NCI-H510A treated with DMSO at 0.1 percent for 48 hours (cell line): ENCODE measurements around the gene ZBED2.
"Not testable (repeated sequence)": the region's sequence is repeated elsewhere in the genome, so short reads cannot be mapped to it uniquely, and the experiment has no call there.

Experiments
- DNase-seq: peaks from one replicate; lab custom pipeline; 2025; lab: John Stamatoyannopoulos, UW

Gene ZBED2

GRCh38 chr3:111595232-111595631 is at the start of gene ZBED2:
TSS of gene ZBED2 (minus strand) at chr3:111595346. CDS start at chr3:111594201, 1,145 bp downstream.
- no peak for DNase-seq

DNA sequence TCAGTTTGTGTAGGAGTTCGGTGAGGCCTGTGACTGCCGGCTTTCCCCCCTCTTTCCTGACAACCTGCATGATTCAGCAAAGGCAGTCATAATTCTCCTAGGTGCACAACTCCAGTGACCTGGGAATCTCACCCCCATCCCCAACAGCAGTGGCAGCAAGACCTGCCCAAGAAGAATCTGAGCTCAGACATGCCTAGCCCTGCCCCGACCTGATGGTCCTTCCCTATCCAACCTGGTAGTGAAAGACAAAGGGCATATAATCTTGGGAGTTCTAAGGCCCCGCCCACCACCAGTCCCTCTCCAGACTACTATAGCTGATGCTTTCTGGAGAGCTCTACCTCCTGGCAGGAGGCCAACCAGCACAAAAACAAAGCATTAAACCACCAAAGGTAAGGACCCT is 44.2 kb upstream of the ZBED2 start:
- DNase-seq = no peak

- DNase-seq = no peak
Observed at GRCh38 chr3:111636366-111636885, 41.3 kb upstream of the ZBED2 start.

DNA sequence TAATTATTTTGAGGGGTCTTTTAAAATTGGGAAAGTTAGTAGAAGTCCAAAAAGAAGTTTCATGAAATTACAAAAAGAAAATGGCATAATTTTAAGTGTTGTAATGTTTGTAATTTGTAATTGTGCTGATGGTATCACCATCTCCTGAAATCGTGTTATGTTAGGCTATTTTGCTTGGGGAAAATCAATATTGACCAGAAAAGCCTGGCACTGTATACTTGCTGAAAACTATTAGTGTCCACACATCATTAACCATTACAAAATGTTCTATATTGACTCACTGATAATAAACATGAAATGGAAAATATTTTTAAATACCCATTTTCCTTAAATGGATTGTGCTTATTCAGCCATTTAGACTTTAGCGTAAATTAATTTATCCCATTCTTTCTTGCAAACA is 40.3 kb upstream of the ZBED2 start:
- no peak for DNase-seq

GRCh38 chr3:111630638-111631037 is 35.5 kb upstream of the ZBED2 start:
- not testable (repeated sequence) for DNase-seq

GRCh38 chr3:111629018-111629417 is 33.9 kb upstream of the ZBED2 start:
- not testable (repeated sequence) for DNase-seq

GRCh38 chr3:111627092-111627491 is 31.9 kb upstream of the ZBED2 start:
- no peak for DNase-seq

DNA sequence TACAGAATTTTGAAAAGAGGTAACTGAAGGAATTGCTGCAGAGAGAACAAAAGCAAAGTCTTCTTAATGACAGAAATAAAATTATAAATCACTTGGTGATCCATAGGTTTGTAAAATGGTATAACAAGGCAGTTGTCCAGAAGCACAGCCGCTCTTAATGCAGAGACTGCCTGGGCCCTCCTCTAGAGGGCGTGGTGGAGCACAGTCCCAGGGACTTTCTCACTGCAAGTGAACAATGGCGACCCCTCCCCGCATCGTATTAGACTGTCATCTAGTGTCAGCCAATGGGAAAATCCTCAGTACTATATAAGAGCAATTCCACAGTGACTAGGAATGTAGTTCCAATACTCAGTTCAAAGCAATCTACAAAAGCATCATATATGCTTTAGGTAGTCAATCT is 26.4 kb upstream of the ZBED2 start:
- no peak for DNase-seq

DNA sequence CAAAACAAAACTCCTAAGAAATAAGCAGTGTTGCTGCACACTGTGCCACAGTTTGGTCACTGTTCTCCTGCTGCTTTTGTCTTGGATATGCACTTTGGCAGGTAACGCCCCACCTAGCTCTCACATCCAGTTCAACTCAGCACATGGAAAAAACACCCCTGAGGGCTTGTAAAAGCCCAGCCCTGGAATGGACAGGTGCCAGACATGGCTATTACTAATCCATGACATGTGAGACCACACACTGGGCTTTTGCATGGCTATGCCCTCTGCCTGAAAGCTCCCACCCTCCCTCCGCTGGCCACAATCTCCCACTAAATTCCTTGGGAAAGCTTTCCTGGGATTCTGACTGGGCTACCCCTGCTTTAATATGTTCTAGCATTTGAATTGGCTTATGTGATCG is 24.7 kb upstream of the ZBED2 start:
- no peak for DNase-seq

GRCh38 chr3:111618945-111619344 is 23.8 kb upstream of the ZBED2 start:
- DNase-seq = no peak

DNA sequence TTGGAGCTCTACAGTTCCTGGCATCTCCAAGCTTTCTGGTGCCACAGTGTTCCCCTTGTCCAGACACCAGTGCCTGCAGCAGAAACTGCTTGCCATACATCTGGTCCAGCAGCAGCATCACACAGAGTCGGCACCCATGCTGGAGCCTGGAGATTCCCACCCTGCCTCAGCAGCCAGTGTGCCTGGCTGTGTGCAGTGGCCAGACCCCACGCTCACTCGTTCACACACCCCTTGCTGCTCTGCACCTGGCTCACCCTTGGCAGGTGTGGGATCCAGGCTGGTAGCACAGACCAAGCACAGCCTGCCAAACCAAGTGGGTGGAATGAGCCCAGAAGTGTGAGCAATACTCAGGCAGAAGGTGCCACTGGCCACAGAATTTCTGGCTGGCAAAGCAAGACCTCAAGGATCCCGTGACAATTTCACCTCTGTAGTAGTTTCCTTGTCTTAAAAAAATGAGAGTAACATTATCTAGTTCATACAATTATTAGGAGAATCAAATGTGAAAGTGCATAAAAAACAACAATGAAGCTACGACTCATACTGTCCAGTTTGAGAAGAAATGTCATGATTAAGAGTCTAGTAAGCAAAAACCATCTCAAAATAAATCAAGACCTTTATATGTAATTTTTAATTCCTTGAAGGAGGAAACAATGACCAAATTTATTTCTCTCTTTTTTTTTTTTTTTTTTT is 22.9 kb upstream of the ZBED2 start:
- DNase-seq = no peak

DNA sequence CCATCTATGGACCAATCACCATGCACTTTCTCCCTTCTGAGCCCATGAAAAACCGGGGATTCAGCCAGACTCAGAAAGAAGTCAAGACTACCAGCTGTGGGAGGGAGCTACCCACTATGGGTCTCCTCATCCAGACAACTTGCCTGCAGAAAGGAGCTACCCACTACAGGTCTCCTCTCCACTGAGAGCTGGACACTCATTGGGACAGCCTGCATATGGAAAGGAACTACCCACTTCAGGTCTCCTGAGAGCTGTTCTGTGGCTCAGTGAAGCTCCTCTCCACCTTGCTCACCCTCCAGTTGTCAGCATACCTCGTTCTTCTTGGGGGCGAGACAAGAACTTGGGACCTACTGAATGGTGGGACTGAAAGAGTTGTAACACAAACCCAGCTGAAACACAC is 22.3 kb upstream of the ZBED2 start:
- DNase-seq = no peak

GRCh38 chr3:111616417-111617105 is 21.4 kb upstream of the ZBED2 start:
- no peak for DNase-seq

DNA sequence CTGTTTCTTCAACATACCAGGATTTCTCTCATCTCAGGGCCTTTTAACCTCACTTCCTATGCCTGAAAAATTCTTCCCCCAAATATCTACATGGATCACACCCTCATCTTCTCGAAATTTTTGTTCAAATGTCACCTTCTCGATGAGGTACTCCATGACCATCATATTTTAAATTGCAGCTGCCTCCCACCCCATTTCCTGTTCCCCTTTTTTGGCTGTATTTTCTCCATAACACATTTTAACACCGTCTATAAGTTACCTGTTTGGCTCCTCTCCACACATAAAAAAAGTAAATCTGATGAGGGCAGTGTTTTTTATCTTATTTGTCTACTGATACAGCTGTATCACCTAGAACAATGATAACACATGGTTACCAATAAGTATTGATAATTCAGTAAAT is 20.7 kb upstream of the ZBED2 start:
- DNase-seq = no peak

DNA sequence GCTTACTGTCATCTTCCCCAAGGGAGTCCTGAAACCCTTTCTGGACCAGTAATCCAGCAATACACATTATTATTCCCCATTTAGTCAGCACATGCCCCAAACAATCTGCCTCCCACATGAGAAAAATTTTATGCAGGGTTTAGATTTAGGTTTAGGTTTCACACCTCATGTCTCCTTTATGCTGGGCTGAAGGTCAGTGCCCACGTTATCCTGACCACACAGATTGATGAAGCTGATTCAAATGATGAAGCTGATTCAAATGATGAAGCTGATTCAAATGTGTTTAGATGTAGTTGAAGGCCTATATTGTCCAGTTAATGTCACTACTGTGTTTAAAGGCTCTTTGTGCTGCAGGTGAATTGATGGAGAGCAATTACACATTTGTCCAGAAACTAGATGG is 18.1 kb upstream of the ZBED2 start:
- DNase-seq = no peak

DNA sequence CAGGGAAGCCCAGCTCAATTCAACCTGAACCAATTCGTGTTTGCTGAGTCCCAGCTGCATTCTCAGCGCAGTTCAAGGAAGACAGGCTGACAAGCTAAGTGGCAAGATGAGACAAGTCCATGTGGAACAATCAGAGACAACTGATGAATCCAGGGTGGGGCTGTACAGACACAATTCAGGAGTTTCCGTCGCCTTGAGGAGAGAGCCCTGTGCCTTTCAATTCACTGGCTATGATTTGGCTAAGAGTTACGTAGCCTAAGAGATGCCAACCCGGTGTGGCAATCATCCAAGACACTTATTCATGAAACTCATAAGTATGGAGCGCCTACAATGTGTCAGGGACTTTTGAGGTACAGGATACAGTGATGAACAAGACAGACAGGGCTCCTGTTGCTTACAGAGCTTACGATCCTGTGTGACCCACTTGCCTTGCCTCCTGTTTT is 15.5 kb upstream of the ZBED2 start:
- no peak for DNase-seq

DNA sequence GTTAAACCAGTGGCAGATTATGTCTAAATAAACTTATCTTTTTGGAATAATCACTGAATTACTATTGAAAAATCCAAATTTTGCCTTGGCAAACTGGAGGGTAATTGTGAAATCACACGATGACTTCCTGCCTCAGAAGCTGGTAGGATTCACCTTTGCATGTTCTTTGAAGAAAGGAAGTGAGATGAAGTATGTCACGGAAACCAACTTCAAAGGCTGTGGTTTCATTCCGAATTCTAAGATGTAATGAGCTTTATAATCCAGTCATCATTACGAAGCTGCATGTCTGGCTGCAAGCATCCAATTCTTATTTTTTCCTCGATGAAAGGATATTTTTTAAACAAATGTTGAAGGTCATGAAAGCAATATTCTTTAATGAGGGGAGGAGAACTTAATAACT is 15.0 kb upstream of the ZBED2 start:
- DNase-seq = no peak

DNA sequence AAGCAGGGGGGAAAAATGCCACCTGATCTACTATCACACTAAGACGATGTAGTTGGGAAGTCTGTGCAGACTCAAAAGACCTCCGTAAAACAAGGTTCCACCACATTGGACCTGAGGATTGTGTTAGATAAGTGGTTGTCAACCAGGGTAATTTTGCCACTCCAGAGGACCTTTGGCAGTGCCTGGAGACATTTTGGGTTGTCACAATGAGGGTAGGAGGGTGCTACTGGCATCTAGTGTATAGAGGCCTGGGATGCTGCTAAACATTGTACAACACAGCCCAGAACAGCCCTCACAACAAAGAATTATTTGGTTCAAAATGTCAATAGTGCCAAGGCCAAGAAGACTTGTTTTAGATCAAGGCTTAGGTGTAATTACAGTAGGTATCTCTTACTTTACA is 14.6 kb upstream of the ZBED2 start:
- no peak for DNase-seq

GRCh38 chr3:111608383-111608782 is 13.2 kb upstream of the ZBED2 start:
- no peak for DNase-seq

- DNase-seq = no peak
Observed at GRCh38 chr3:111607240-111607920, 12.2 kb upstream of the ZBED2 start.

DNA sequence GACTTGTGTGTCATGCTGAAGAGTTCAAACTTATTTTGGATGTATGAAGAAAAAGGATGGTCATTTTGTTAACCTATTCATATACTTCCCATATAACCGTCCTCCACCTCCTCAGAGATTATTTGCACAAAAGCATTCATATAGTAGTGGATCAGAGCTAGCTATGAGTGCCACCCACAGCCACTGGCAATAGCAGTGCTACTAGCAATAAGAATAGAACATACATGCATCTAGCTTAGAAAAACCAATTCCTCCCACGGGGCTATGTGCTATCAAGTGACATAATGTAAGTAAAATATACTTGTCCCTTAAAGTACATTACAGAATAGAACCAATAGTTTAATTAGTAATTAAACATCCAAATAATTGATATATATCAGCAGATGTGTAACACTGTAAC is 10.3 kb upstream of the ZBED2 start:
- no peak for DNase-seq

- no peak for DNase-seq
Observed at GRCh38 chr3:111605018-111605417, 9.9 kb upstream of the ZBED2 start.

GRCh38 chr3:111604119-111604518 is 9.0 kb upstream of the ZBED2 start:
- DNase-seq = no peak
